Panc1 (cell line): ENCODE data around the gene CBLN2. TPM values are rescaled to one million over a fixed set of nuclear protein-coding genes. Genes with fewer than 3 reads are reported as not detected.

ENCODE experiments used
- ATAC-seq: fragments of 200-7000 bp; cut with Tn5 transposase; 2 replicates; pipeline ENCODE4 v1.9.1; 2020; ENCODE audit warnings: mild to moderate bottlenecking, moderate library complexity
- BruUV-seq: library from RNA; stranded (reverse); fragments of 400-500 nt; replicated peaks from 2 replicates; lab custom pipeline; 2021; lab: Mats Ljungman, UMichigan
- CTCF ChIA-PET: fragments of 300-600 bp; sonication (Branson Sonifier 250); formaldehyde crosslinking; loops from one replicate; lab custom pipeline; 2022; ENCODE audit warnings: antibody characterized with exemption; lab: Charles Lee
- POLR2A ChIA-PET: fragments of 300-600 bp; sonication (Branson Sonifier 250); formaldehyde crosslinking; loops from one replicate; lab custom pipeline; 2022; ENCODE audit warnings: antibody characterized with exemption; lab: Charles Lee
- DNase-seq: peaks from one replicate; pipeline ENCODE4 v3.0.0-alpha.2; 2010; ENCODE audit warnings: low read depth, low spot score
- H3K27ac ChIP-seq: 2 replicates; pipeline ENCODE4 v1.5.1; 2011; ENCODE audit warnings: mild to moderate bottlenecking, low read length, inconsistent platforms
- H3K27me3 ChIP-seq: fragments of 200-500 bp; sonication (Bioruptor generic); 2 replicates; pipeline ENCODE4 v1.6.0; 2014; ENCODE audit warnings: low read length, inconsistent platforms; ENCODE audit not compliant: control insufficient read depth, insufficient read depth
- H3K36me3 ChIP-seq: fragments of 200-500 bp; sonication (Bioruptor generic); 2 replicates; pipeline ENCODE4 v1.5.1; 2014; ENCODE audit warnings: inconsistent platforms, mild to moderate bottlenecking, low read length, moderate library complexity; ENCODE audit not compliant: control insufficient read depth, insufficient read depth
- H3K4me1 ChIP-seq: 2 replicates; pipeline ENCODE4 v1.5.1; 2011; ENCODE audit warnings: inconsistent platforms, mild to moderate bottlenecking, low read length, moderate library complexity; ENCODE audit not compliant: control insufficient read depth, insufficient read depth
- H3K4me3 ChIP-seq, 2 experiments: 2 replicates each; pipeline ENCODE4 v1.5.1; 2011 to 2012; ENCODE audit warnings: low read depth in 2 of 2, low read length in 2 of 2, mild to moderate bottlenecking in 2 of 2, inconsistent platforms in 1 of 2, moderate library complexity in 1 of 2
- H3K9me3 ChIP-seq: fragments of 200-500 bp; sonication (Bioruptor generic); 2 replicates; pipeline ENCODE4 v1.5.1; 2014; ENCODE audit warnings: low read depth, mild to moderate bottlenecking, inconsistent platforms, low read length, moderate library complexity; ENCODE audit not compliant: control insufficient read depth, insufficient read depth
- POLR2AphosphoS5 ChIP-seq: IDR thresholded peaks from 2 replicates; pipeline ENCODE4 v1.6.1; 2012; ENCODE audit warnings: mild to moderate bottlenecking, low read depth, low read length, moderate library complexity
- SIN3A ChIP-seq: IDR thresholded peaks from 2 replicates; pipeline ENCODE4 v1.6.1; 2012; ENCODE audit warnings: low read depth, mild to moderate bottlenecking, low read length, moderate library complexity, borderline replicate concordance; ENCODE audit not compliant: insufficient read depth
- TCF7L2 ChIP-seq: IDR thresholded peaks from 2 replicates; pipeline ENCODE4 v1.6.1; 2011; ENCODE audit warnings: mild to moderate bottlenecking, low read depth, low read length, inconsistent platforms
- in situ Hi-C: cut with HindIII; loops from 2 replicates; pipeline ENCODE4 v1.10.0; 2016; ENCODE audit warnings: low sequenced_read_pairs, low pct_unique_long_range_greater_than_20kb
- intact Hi-C: fragments of 100-400 bp; cut with micrococcal nuclease; formaldehyde crosslinking; loops from one replicate; pipeline ENCODE4 v1.10.0; 2022; ENCODE audit not compliant: unreplicated experiment
- total RNA-seq: library from RNA; stranded (reverse); gene quantifications from one replicate; pipeline ENCODE4 v1.2.1, GENCODE V29; 2021; ENCODE audit not compliant: unreplicated experiment
- TF ChIP-seq, protein P1 (sequence below): fragments of 450-650 bp; IDR thresholded peaks from 2 replicates; pipeline ENCODE4 v1.5.1; 2017; ENCODE audit warnings: mild to moderate bottlenecking
- TF ChIP-seq, protein P2 (sequence below), 2 experiments: IDR thresholded peaks; 2 replicates each; pipeline ENCODE4 v1.6.1; 2011 to 2012; ENCODE audit warnings: low read depth in 2 of 2, control low read depth in 1 of 2, low read length in 1 of 2, mild to moderate bottlenecking in 1 of 2, moderate library complexity in 1 of 2; ENCODE audit not compliant: insufficient read depth in 1 of 2

The CBLN2 gene
- total RNA-seq, 1 experiment from 2014 or later: 5.7 TPM

DNA sequence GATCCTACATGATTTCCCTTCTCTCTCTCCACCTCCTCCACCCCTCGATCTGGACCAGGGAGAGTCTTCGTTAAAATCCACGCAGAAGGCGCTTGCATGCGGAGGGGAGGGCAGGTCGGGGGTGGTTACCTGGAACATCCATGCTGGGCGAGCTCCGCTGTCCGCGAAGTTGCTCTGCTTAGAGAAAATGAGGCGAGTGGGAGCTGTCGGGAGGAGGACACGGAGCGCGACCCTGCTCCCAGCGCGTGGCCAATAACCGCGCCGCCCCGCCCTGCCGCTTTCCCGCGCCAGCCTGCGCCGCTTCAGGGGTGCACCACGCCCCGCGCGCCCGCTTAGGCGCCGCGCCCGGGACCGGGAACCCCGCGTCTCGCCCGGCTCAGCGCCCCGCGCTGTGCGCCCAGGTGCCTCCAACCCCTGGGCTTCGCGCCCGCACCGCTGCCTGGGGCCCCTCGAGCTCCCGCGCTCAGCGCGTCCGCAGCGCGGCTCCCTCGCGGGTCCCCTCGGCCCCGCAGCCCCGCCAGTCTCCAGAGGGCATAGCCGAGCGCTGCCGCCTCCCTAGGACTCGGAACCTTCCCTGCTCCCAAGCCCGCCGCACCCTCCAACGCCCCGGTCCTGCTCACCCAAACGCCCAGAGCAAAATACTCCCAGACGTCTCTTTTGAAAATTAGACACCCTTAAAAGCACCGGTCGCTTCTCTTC, 636 bp downstream of the CBLN2 start:
- H3K9me3 ChIP-seq: no peaks in the 10 kb centered on the region
- no peaks in the 10 kb centered on the region for H3K36me3 ChIP-seq
- ChIA-PET CTCF (interaction anchor here (0.6 to 0.7 kb wide), 2 partner anchors 653 to 1643 kb away, joined by 3 to 5 read pairs; no protein-coding TSS in a partner anchor), POLR2A (no interaction called here)
- H3K4me3 ChIP-seq: peak overlapping the region; percentile 52 to 55
- DNase-seq (no peak), ATAC-seq (peak; percentile 60)
- H3K4me1 ChIP-seq: no peaks in the 10 kb centered on the region
- no TSS peak for BruUV-seq
- TF ChIP-seq POLR2AphosphoS5 (no peak), SIN3A (no peak), TCF7L2 (no peak)
- TF ChIP-seq, protein P1, sequence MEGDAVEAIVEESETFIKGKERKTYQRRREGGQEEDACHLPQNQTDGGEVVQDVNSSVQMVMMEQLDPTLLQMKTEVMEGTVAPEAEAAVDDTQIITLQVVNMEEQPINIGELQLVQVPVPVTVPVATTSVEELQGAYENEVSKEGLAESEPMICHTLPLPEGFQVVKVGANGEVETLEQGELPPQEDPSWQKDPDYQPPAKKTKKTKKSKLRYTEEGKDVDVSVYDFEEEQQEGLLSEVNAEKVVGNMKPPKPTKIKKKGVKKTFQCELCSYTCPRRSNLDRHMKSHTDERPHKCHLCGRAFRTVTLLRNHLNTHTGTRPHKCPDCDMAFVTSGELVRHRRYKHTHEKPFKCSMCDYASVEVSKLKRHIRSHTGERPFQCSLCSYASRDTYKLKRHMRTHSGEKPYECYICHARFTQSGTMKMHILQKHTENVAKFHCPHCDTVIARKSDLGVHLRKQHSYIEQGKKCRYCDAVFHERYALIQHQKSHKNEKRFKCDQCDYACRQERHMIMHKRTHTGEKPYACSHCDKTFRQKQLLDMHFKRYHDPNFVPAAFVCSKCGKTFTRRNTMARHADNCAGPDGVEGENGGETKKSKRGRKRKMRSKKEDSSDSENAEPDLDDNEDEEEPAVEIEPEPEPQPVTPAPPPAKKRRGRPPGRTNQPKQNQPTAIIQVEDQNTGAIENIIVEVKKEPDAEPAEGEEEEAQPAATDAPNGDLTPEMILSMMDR: no peak
- TF ChIP-seq, protein P2, sequence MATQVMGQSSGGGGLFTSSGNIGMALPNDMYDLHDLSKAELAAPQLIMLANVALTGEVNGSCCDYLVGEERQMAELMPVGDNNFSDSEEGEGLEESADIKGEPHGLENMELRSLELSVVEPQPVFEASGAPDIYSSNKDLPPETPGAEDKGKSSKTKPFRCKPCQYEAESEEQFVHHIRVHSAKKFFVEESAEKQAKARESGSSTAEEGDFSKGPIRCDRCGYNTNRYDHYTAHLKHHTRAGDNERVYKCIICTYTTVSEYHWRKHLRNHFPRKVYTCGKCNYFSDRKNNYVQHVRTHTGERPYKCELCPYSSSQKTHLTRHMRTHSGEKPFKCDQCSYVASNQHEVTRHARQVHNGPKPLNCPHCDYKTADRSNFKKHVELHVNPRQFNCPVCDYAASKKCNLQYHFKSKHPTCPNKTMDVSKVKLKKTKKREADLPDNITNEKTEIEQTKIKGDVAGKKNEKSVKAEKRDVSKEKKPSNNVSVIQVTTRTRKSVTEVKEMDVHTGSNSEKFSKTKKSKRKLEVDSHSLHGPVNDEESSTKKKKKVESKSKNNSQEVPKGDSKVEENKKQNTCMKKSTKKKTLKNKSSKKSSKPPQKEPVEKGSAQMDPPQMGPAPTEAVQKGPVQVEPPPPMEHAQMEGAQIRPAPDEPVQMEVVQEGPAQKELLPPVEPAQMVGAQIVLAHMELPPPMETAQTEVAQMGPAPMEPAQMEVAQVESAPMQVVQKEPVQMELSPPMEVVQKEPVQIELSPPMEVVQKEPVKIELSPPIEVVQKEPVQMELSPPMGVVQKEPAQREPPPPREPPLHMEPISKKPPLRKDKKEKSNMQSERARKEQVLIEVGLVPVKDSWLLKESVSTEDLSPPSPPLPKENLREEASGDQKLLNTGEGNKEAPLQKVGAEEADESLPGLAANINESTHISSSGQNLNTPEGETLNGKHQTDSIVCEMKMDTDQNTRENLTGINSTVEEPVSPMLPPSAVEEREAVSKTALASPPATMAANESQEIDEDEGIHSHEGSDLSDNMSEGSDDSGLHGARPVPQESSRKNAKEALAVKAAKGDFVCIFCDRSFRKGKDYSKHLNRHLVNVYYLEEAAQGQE (IDR thresholded peaks at IDR 0.05; ENCODE audit: insufficient read depth in 1 of 2, low read depth in 2 of 2, low read length in 1 of 2): no peak
- H3K27me3 ChIP-seq: no peaks in the 10 kb centered on the region; the same call in 1 of the 2 replicates
- intact Hi-C loops (loop anchor here (10.0 kb wide), 1 partner anchor 1609 kb away; no protein-coding TSS in a partner anchor), in situ Hi-C loops (no loop called here)
- H3K27ac ChIP-seq: no peak overlapping the region

DNA sequence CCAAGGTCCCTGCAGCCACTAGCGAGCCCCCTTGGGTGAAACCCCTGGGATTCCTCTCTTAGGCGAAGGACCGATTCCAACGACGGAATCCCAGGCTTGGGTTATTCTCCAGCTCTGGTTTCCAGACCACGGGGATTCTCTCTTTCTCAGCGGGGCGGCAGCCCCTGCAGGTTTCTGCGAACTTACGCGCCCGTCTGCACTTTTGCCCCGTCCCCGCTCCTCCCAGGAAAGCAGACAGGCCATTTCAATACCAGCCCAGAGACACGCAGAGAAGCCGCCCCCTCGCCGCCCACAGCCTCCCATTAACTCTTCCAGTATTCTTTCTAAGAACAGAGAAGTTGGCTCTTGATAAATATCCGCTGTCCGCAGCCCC, 1.2 kb downstream of the CBLN2 start:
- ATAC-seq (no peak; the same call in 1 of the 2 replicates), DNase-seq (no peak)
- Histone ChIP-seq H3K36me3 (no peaks in the 10 kb centered on the region), H3K9me3 (no peaks in the 10 kb centered on the region), H3K4me1 (no peaks in the 10 kb centered on the region), H3K27ac (peak overlapping the region; percentile 34; the same call in 1 of the 2 replicates), H3K27me3 (no peaks in the 10 kb centered on the region; the same call in 1 of the 2 replicates), H3K4me3 (peak overlapping the region; percentile 52 to 55)
- in situ Hi-C loops (no loop called here), intact Hi-C loops (loop anchor here (10.0 kb wide), 1 partner anchor 1608 kb away; no protein-coding TSS in a partner anchor)
- ChIA-PET CTCF (no interaction called here), POLR2A (no interaction called here)
- no TSS peak for BruUV-seq
- TF ChIP-seq SIN3A (no peak), POLR2AphosphoS5 (no peak), TCF7L2 (no peak)
- TF ChIP-seq, protein P2 (IDR thresholded peaks at IDR 0.05; ENCODE audit: insufficient read depth in 1 of 2, low read depth in 2 of 2, low read length in 1 of 2): no peak
- TF ChIP-seq, protein P1: no peak
